Endometrium (tissue), 2 donors: ENCODE results near the gene GAD2.

Experiments
- FAIRE-seq: peaks from 2 replicates; lab custom pipeline; 2012; peaks lifted over from hg19 to GRCh38; lab: Jason Lieb, UNC
- donor health status: control.
- donor health status: control.

The GAD2 gene

GRCh38 chr10:26216585-26217395 lies at the start of gene GAD2:
GAD2 (plus strand) TSS chr10:26216774; CDS start chr10:26216810, 36 bp downstream.
- no peak for FAIRE-seq

- FAIRE-seq: no peak
Measured at GRCh38 chr10:26169466-26169865, 47.1 kb upstream of the GAD2 start.

GRCh38 chr10:26172131-26172530 lies 44.4 kb upstream of the GAD2 start:
- no peak for FAIRE-seq

GRCh38 chr10:26173837-26174236 lies 42.7 kb upstream of the GAD2 start:
- no peak for FAIRE-seq

GRCh38 chr10:26177341-26177740 lies 39.2 kb upstream of the GAD2 start:
- no peak for FAIRE-seq

- FAIRE-seq: no peak
Measured at GRCh38 chr10:26194275-26194674, 22.3 kb upstream of the GAD2 start.

- FAIRE-seq: no peak
Measured at GRCh38 chr10:26197248-26197647, 19.3 kb upstream of the GAD2 start.

- no peak for FAIRE-seq
Measured at GRCh38 chr10:26198119-26198518, 18.5 kb upstream of the GAD2 start.

GRCh38 chr10:26199841-26200240 lies 16.7 kb upstream of the GAD2 start:
- no peak for FAIRE-seq

GRCh38 chr10:26205223-26205622 lies 11.4 kb upstream of the GAD2 start:
- no peak for FAIRE-seq

GRCh38 chr10:26211781-26212444 lies 4.7 kb upstream of the GAD2 start:
- FAIRE-seq: no peak

- no peak for FAIRE-seq
Measured at GRCh38 chr10:26212511-26212910, 4.1 kb upstream of the GAD2 start.

- FAIRE-seq: no peak
Measured at GRCh38 chr10:26213157-26213800, 3.3 kb upstream of the GAD2 start.

GRCh38 chr10:26214004-26214403 lies 2.6 kb upstream of the GAD2 start:
- FAIRE-seq: no peak

- no peak for FAIRE-seq
Measured at GRCh38 chr10:26214551-26215395, 1.8 kb upstream of the GAD2 start.

- no peak for FAIRE-seq
Measured at GRCh38 chr10:26215396-26215934, 1.1 kb upstream of the GAD2 start.

- no peak for FAIRE-seq
Measured at GRCh38 chr10:26215935-26216584, 514 bp upstream of the GAD2 start.

- no peak for FAIRE-seq
Measured at GRCh38 chr10:26217396-26218086, 967 bp downstream of the GAD2 start.

GRCh38 chr10:26219676-26220075 lies 3.1 kb downstream of the GAD2 start:
- no peak for FAIRE-seq

GRCh38 chr10:26220901-26221300 lies 4.3 kb downstream of the GAD2 start:
- no peak for FAIRE-seq

GRCh38 chr10:26221541-26221940 lies 5.0 kb downstream of the GAD2 start:
- no peak for FAIRE-seq
